ENCODE data around the gene FNDC10.
"Not testable (repeated sequence)": the region's sequence is repeated elsewhere in the genome, so short reads cannot be mapped to it uniquely, and the experiment has no call there.

FNDC10 gene

GRCh38 chr1:1599030-1599934, 653 bp downstream of the FNDC10 start:
- no peaks in the 10 kb centered on the region for H3K36me3 ChIP-seq (ENCODE audit: control insufficient read depth in 2 of 2, insufficient read depth in 2 of 2, low read length in 2 of 2)
- no peak overlapping the region for H3K9ac ChIP-seq (ENCODE audit: low read depth in 1 of 2, low read length in 2 of 2)
- H3K27me3 ChIP-seq (ENCODE audit: control insufficient read depth in 2 of 2, insufficient read depth in 2 of 2, low read length in 2 of 2): peaks cover 14 to 21% of the 10 kb centered on the region in 2 donors
- H3K4me1 ChIP-seq (ENCODE audit: control insufficient read depth in 2 of 2, insufficient read depth in 2 of 2, low read length in 2 of 2): peaks cover 3 to 5% of the 10 kb centered on the region in 2 donors
- no peaks in the 10 kb centered on the region for H3K9me3 ChIP-seq (ENCODE audit: control insufficient read depth in 2 of 2, low read length in 2 of 2)
- no peak overlapping the region for H3K27ac ChIP-seq (ENCODE audit: low read depth in 2 of 2, low read length in 2 of 2)
- peak overlapping the region in 1 of 2 donors; percentile 41 for H3K4me3 ChIP-seq (ENCODE audit: low read length in 2 of 2)

- no peaks in the 10 kb centered on the region for H3K9me3 ChIP-seq (ENCODE audit: control insufficient read depth in 2 of 2, low read length in 2 of 2)
- no peaks in the 10 kb centered on the region for H3K36me3 ChIP-seq (ENCODE audit: control insufficient read depth in 2 of 2, insufficient read depth in 2 of 2, low read length in 2 of 2)
- H3K27me3 ChIP-seq (ENCODE audit: control insufficient read depth in 2 of 2, insufficient read depth in 2 of 2, low read length in 2 of 2): peaks cover 14 to 21% of the 10 kb centered on the region in 2 donors
- H3K4me1 ChIP-seq (ENCODE audit: control insufficient read depth in 2 of 2, insufficient read depth in 2 of 2, low read length in 2 of 2): peaks cover 3 to 5% of the 10 kb centered on the region in 2 donors
- no peak overlapping the region for H3K4me3 ChIP-seq (ENCODE audit: low read length in 2 of 2)
- no peak overlapping the region for H3K9ac ChIP-seq (ENCODE audit: low read depth in 1 of 2, low read length in 2 of 2)
- no peak overlapping the region for H3K27ac ChIP-seq (ENCODE audit: low read depth in 2 of 2, low read length in 2 of 2)
Measured at GRCh38 chr1:1598720-1599029, 1.3 kb downstream of the FNDC10 start.

DNA sequence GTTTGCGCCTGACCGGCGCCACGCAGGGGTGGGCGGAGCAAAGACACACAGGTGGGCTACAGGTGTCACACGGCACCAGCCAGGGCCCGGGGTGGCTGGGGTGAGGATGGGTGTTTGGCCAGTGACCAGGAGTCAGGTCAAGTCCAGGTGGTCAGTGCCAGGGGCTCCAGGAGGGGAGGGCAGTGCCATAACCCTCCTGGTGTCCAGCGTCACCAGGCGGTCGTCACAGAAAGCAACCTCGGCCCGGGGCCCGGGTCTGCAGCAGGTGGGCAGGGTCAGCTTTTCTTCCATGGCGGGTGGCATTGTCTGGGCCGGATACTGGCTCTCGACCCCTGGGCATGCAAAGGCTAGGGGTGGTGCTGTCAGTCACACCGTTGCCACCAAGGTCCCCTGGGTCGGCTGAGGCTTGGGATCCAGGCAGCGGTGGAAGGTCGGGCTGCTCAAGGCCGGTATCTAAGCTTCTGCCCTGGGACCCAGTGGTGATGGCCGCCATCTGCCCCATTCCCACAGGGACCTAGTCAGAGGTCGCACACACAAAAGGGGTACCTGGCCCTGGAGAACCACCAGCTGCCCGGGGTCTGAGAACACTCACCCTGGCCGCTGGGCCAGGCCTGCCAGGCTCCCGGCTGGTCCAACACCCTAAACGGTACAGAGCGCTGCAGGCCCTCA, 1.8 kb downstream of the FNDC10 start:
- no peaks in the 10 kb centered on the region for H3K9me3 ChIP-seq (ENCODE audit: control insufficient read depth in 2 of 2, low read length in 2 of 2)

DNA sequence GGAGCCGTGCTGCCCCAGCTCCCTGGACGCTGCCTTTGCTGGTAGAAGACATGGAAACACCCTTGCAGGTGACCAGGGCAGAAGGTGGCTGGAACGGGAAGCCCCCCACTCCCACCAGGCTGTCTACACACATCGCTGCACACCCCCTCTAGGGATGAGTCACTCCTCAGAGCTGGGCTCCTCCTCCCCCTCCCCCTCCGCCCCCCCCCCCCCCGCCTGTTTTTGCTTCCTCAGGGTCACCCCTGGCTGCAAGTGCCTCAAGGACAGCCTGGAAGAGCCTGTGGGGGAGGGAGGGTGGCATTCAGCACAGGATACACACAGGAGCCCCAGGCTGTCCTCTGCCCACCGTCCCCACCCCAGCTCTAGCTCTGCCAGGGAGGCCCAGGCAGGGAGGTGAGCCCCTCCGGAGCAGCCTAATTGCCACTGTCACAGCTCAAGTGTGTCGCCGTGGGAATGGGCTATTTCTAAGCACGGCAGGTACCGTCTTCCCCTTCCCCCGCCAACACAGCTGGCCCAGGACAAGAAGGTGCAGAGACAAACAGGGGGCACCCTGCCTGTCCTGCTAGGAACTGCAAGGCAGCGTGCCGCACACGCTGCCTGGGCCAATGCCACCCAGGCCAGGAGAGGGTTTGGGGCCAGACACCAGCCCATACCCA, 2.5 kb downstream of the FNDC10 start:
- Histone ChIP-seq H3K4me3 (ENCODE audit: low read length in 2 of 2) (no peak overlapping the region), H3K9ac (ENCODE audit: low read depth in 1 of 2, low read length in 2 of 2) (no peak overlapping the region), H3K9me3 (ENCODE audit: control insufficient read depth in 2 of 2, low read length in 2 of 2) (no peaks in the 10 kb centered on the region), H3K36me3 (ENCODE audit: control insufficient read depth in 2 of 2, insufficient read depth in 2 of 2, low read length in 2 of 2) (no peaks in the 10 kb centered on the region), H3K27ac (ENCODE audit: low read depth in 2 of 2, low read length in 2 of 2) (no peak overlapping the region), H3K27me3 (ENCODE audit: control insufficient read depth in 2 of 2, insufficient read depth in 2 of 2, low read length in 2 of 2) (peaks cover 14 to 21% of the 10 kb centered on the region in 2 donors), H3K4me1 (ENCODE audit: control insufficient read depth in 2 of 2, insufficient read depth in 2 of 2, low read length in 2 of 2) (peaks cover 3 to 5% of the 10 kb centered on the region in 2 donors)

More for the DNA sequence above, 1.8 kb downstream of the FNDC10 start:
- Histone ChIP-seq H3K27me3 (ENCODE audit: control insufficient read depth in 2 of 2, insufficient read depth in 2 of 2, low read length in 2 of 2) (peaks cover 14 to 21% of the 10 kb centered on the region in 2 donors), H3K27ac (ENCODE audit: low read depth in 2 of 2, low read length in 2 of 2) (no peak overlapping the region), H3K4me1 (ENCODE audit: control insufficient read depth in 2 of 2, insufficient read depth in 2 of 2, low read length in 2 of 2) (peaks cover 3 to 5% of the 10 kb centered on the region in 2 donors), H3K36me3 (ENCODE audit: control insufficient read depth in 2 of 2, insufficient read depth in 2 of 2, low read length in 2 of 2) (no peaks in the 10 kb centered on the region), H3K9ac (ENCODE audit: low read depth in 1 of 2, low read length in 2 of 2) (no peak overlapping the region), H3K4me3 (ENCODE audit: low read length in 2 of 2) (no peak overlapping the region)

GRCh38 chr1:1596493-1597274, 3.3 kb downstream of the FNDC10 start:
- Histone ChIP-seq H3K27ac (ENCODE audit: low read depth in 2 of 2, low read length in 2 of 2) (no peak overlapping the region), H3K9me3 (ENCODE audit: control insufficient read depth in 2 of 2, low read length in 2 of 2) (no peaks in the 10 kb centered on the region), H3K27me3 (ENCODE audit: control insufficient read depth in 2 of 2, insufficient read depth in 2 of 2, low read length in 2 of 2) (peaks cover 14 to 21% of the 10 kb centered on the region in 2 donors)

GRCh38 chr1:1595341-1595740, 4.6 kb downstream of the FNDC10 start:
- not testable (repeated sequence) for H3K27ac ChIP-seq (ENCODE audit: low read depth in 2 of 2, low read length in 2 of 2); H3K9ac ChIP-seq (ENCODE audit: low read depth in 1 of 2, low read length in 2 of 2); H3K4me3 ChIP-seq (ENCODE audit: low read length in 2 of 2); H3K4me1 ChIP-seq (ENCODE audit: control insufficient read depth in 2 of 2, insufficient read depth in 2 of 2, low read length in 2 of 2); H3K9me3 ChIP-seq (ENCODE audit: control insufficient read depth in 2 of 2, low read length in 2 of 2); H3K36me3 ChIP-seq (ENCODE audit: control insufficient read depth in 2 of 2, insufficient read depth in 2 of 2, low read length in 2 of 2)
- peaks cover 11 to 18% of the 10 kb centered on the region in 2 donors for H3K27me3 ChIP-seq (ENCODE audit: control insufficient read depth in 2 of 2, insufficient read depth in 2 of 2, low read length in 2 of 2)

More at GRCh38 chr1:1596493-1597274, 3.3 kb downstream of the FNDC10 start:
- Histone ChIP-seq H3K4me1 (ENCODE audit: control insufficient read depth in 2 of 2, insufficient read depth in 2 of 2, low read length in 2 of 2) (peaks cover 3 to 5% of the 10 kb centered on the region in 2 donors), H3K4me3 (ENCODE audit: low read length in 2 of 2) (no peak overlapping the region), H3K9ac (ENCODE audit: low read depth in 1 of 2, low read length in 2 of 2) (no peak overlapping the region), H3K36me3 (ENCODE audit: control insufficient read depth in 2 of 2, insufficient read depth in 2 of 2, low read length in 2 of 2) (no peaks in the 10 kb centered on the region)

DNA sequence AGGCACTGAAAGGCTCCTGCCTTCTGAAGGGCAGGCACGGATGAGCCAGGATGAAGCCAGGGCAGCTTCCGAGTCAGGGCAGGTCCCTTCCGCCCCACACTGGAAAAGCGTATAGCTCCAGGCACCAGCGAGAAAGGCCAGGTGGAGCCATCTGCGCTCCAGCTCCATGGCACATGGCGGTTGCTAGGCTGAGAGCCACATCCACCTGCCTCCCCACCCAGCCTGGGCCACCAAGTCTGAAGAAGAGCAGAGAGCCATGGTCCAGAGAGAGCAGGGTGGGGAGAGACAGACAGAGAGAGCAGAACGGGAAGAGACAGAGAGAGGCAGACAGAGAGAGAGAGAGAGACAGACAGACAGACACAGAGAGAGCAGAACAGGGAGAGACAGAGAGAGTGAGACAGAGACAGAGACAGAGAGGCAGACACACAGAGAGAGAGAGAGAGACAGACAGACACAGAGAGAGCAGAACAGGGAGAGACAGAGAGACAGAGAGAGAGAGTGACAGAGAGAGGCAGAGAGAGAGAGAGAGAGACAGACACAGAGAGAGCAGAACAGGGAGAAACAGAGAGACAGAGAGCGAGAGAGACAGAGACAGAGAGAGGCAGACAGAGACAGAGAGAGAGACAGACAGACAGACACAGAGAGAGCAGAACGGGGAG, 5.2 kb downstream of the FNDC10 start:
- Histone ChIP-seq H3K9me3 (ENCODE audit: control insufficient read depth in 2 of 2, low read length in 2 of 2) (no peaks in the 10 kb centered on the region), H3K27ac (ENCODE audit: low read depth in 2 of 2, low read length in 2 of 2) (no peak overlapping the region), H3K4me3 (ENCODE audit: low read length in 2 of 2) (no peak overlapping the region), H3K9ac (ENCODE audit: low read depth in 1 of 2, low read length in 2 of 2) (no peak overlapping the region), H3K36me3 (ENCODE audit: control insufficient read depth in 2 of 2, insufficient read depth in 2 of 2, low read length in 2 of 2) (no peaks in the 10 kb centered on the region), H3K4me1 (ENCODE audit: control insufficient read depth in 2 of 2, insufficient read depth in 2 of 2, low read length in 2 of 2) (no peaks in the 10 kb centered on the region), H3K27me3 (ENCODE audit: control insufficient read depth in 2 of 2, insufficient read depth in 2 of 2, low read length in 2 of 2) (peaks cover 11 to 18% of the 10 kb centered on the region in 2 donors)

GRCh38 chr1:1593834-1594601, 5.9 kb downstream of the FNDC10 start:
- H3K27me3 ChIP-seq (ENCODE audit: control insufficient read depth in 2 of 2, insufficient read depth in 2 of 2, low read length in 2 of 2): peaks cover 11 to 18% of the 10 kb centered on the region in 2 donors
- no peak overlapping the region for H3K9ac ChIP-seq (ENCODE audit: low read depth in 1 of 2, low read length in 2 of 2)
- no peaks in the 10 kb centered on the region for H3K36me3 ChIP-seq (ENCODE audit: control insufficient read depth in 2 of 2, insufficient read depth in 2 of 2, low read length in 2 of 2)
- H3K4me1 ChIP-seq (ENCODE audit: control insufficient read depth in 2 of 2, insufficient read depth in 2 of 2, low read length in 2 of 2): no peaks in the 10 kb centered on the region
- no peak overlapping the region for H3K4me3 ChIP-seq (ENCODE audit: low read length in 2 of 2)
- no peaks in the 10 kb centered on the region for H3K9me3 ChIP-seq (ENCODE audit: control insufficient read depth in 2 of 2, low read length in 2 of 2)
- H3K27ac ChIP-seq (ENCODE audit: low read depth in 2 of 2, low read length in 2 of 2): no peak overlapping the region

GRCh38 chr1:1591452-1591851, 8.5 kb downstream of the FNDC10 start:
- no peak overlapping the region for H3K27ac ChIP-seq (ENCODE audit: low read depth in 2 of 2, low read length in 2 of 2)
- peaks cover 3 to 4% of the 10 kb centered on the region in 2 donors for H3K27me3 ChIP-seq (ENCODE audit: control insufficient read depth in 2 of 2, insufficient read depth in 2 of 2, low read length in 2 of 2)
- H3K4me1 ChIP-seq (ENCODE audit: control insufficient read depth in 2 of 2, insufficient read depth in 2 of 2, low read length in 2 of 2): no peaks in the 10 kb centered on the region
- H3K9ac ChIP-seq (ENCODE audit: low read depth in 1 of 2, low read length in 2 of 2): no peak overlapping the region
- H3K36me3 ChIP-seq (ENCODE audit: control insufficient read depth in 2 of 2, insufficient read depth in 2 of 2, low read length in 2 of 2): no peaks in the 10 kb centered on the region
- H3K4me3 ChIP-seq (ENCODE audit: low read length in 2 of 2): no peak overlapping the region
- H3K9me3 ChIP-seq (ENCODE audit: control insufficient read depth in 2 of 2, low read length in 2 of 2): no peaks in the 10 kb centered on the region

Measured in mucosa of rectum (tissue), 2 donors.